Suprapubic skin (tissue), 3 donors: ENCODE data around the gene PGBD5.

Experiments used
- CTCF ChIP-seq, 2 donors: fragments of 200-600 bp in 1 of 2; fragments of 450-650 bp in 1 of 2; sonication (generic) in 1 of 2; IDR thresholded peaks; one replicate each; pipeline ENCODE4 v1.5.1; 2016 to 2019; ENCODE audit warnings: antibody characterized with exemption in 2 of 2, mild to moderate bottlenecking in 1 of 2, moderate library complexity in 1 of 2
- POLR2A ChIP-seq, 2 donors: fragments of 450-650 bp; IDR thresholded peaks; one replicate each; pipeline ENCODE4 v1.6.1; 2017; ENCODE audit warnings: antibody characterized with exemption in 2 of 2, mild to moderate bottlenecking in 2 of 2, moderate library complexity in 2 of 2

- TF ChIP-seq CTCF (IDR thresholded peaks at IDR 0.05) (no peak), POLR2A (IDR thresholded peaks at IDR 0.05) (no peak)
These were observed 120.0 kb downstream of the PGBD5 start for GRCh38 chr1:230306169-230306568.
